Measurements from ENCODE around the gene PSME3. TPM values are rescaled to one million over a fixed set of nuclear protein-coding genes. Genes with fewer than 3 reads are reported as not detected.

PSME3 gene
- polyA plus RNA-seq, result 28.4 and 38.3 TPM in 2 replicates

GRCh38 chr17:42832934-42833766, at the start of gene PSME3:
Gene PSME3, plus strand, starts transcription at chr17:42833397. Its CDS starts 235 bp downstream, at chr17:42833632.

GRCh38 chr17:42798383-42799380, 34.5 kb upstream of the PSME3 start, which contains the start of the genes CNTD1 and COA3:
Gene CNTD1, plus strand, starts transcription at chr17:42798861. Its CDS starts 207 bp downstream, at chr17:42799068.
Gene COA3, minus strand, starts transcription at chr17:42798704. Its CDS starts 23 bp downstream, at chr17:42798681.

GRCh38 chr17:42844271-42844670, 11.1 kb downstream of the PSME3 start, which contains the start of gene AOC2:
Gene AOC2, plus strand, starts transcription at chr17:42844580. Its CDS starts 47 bp downstream, at chr17:42844627.

GRCh38 chr17:42850954-42851353, 17.8 kb downstream of the PSME3 start, which contains the start of gene AOC3:
Gene AOC3, plus strand, starts transcription at chr17:42851199. Its CDS starts 145 bp downstream, at chr17:42851344.

Other genes with a start within 250 kb of the PSME3 start
- gene RETREG3, start 224.0 kb upstream of the PSME3 start, polyA plus RNA-seq, result 3.6 and 4.2 TPM in 2 replicates
- gene TUBG1, start 223.7 kb upstream of the PSME3 start, polyA plus RNA-seq, result 24.6 and 29.5 TPM in 2 replicates
- gene TUBG2, start 174.1 kb upstream of the PSME3 start, polyA plus RNA-seq, result 15.4 and 23.9 TPM in 2 replicates
- 0.40 TPM in 1 of 2 replicates, not detected in the other for gene PLEKHH3, start 156.4 kb upstream of the PSME3 start, polyA plus RNA-seq
- gene CCR10, start 151.6 kb upstream of the PSME3 start, polyA plus RNA-seq, result 0.48 TPM in 1 of 2 replicates, not detected in the other
- gene CNTNAP1, start 150.9 kb upstream of the PSME3 start, polyA plus RNA-seq, result 6.8 and 11.4 TPM in 2 replicates
- gene EZH1, start 88.4 kb upstream of the PSME3 start, polyA plus RNA-seq, result 49.6 and 72.0 TPM in 2 replicates
- 0.64 TPM in 1 of 2 replicates, not detected in the other for gene RAMP2, start 72.2 kb upstream of the PSME3 start, polyA plus RNA-seq
- 55.2 and 81.1 TPM in 2 replicates for gene VPS25, start 59.9 kb upstream of the PSME3 start, polyA plus RNA-seq
- 0.20 TPM in 2 replicates for gene WNK4, start 52.8 kb upstream of the PSME3 start, polyA plus RNA-seq
- gene COA3, start 34.7 kb upstream of the PSME3 start, polyA plus RNA-seq, result 578 and 642 TPM in 2 replicates
- gene CNTD1, start 34.5 kb upstream of the PSME3 start, polyA plus RNA-seq, result 2.1 and 4.4 TPM in 2 replicates
- 42.3 and 53.5 TPM in 2 replicates for gene BECN1, start 9.1 kb upstream of the PSME3 start, polyA plus RNA-seq
- 0.22 TPM in 1 of 2 replicates, not detected in the other for gene AOC2, start 11.2 kb downstream of the PSME3 start, polyA plus RNA-seq
- not detected in 2 replicates for gene AOC3, start 17.8 kb downstream of the PSME3 start, polyA plus RNA-seq
- gene G6PC1, start 67.4 kb downstream of the PSME3 start, polyA plus RNA-seq, result not detected in 2 replicates
- gene AARSD1, start 131.1 kb downstream of the PSME3 start, polyA plus RNA-seq, result 51.6 and 63.8 TPM in 2 replicates
- gene PTGES3L, start 146.7 kb downstream of the PSME3 start, polyA plus RNA-seq, result 0.23 TPM in 1 of 2 replicates, not detected in the other
- 13.3 and 14.2 TPM in 2 replicates for gene RUNDC1, start 147.2 kb downstream of the PSME3 start, polyA plus RNA-seq
- 857 and 976 TPM in 2 replicates for gene RPL27, start 165.0 kb downstream of the PSME3 start, polyA plus RNA-seq
- gene IFI35, start 173.4 kb downstream of the PSME3 start, polyA plus RNA-seq, result not detected in 2 replicates
- gene VAT1, start 189.0 kb downstream of the PSME3 start, polyA plus RNA-seq, result 5.5 and 6.8 TPM in 2 replicates
- 3.3 and 5.0 TPM in 2 replicates for gene RND2, start 191.8 kb downstream of the PSME3 start, polyA plus RNA-seq

All from Purkinje cell (primary cell).